Mesenchymal stem cell (in vitro differentiated cells and primary cell): ENCODE results near the gene BTF3. TPM values are rescaled to one million over a fixed set of nuclear protein-coding genes. Genes with fewer than 3 reads are reported as not detected.
A peak's percentile ranks its signal among the peaks of the same experiment; 100 is the strongest.

Experiments
- DNase-seq: peaks from one replicate; pipeline ENCODE4 v3.0.0-alpha.2; 2013
- H2AFZ ChIP-seq: one replicate; pipeline ENCODE4 v1.6.1; 2013; ENCODE audit warnings: low read depth, mild to moderate bottlenecking, control low read depth, inconsistent platforms, low read length, moderate library complexity
- H2AK5ac ChIP-seq: 2 replicates; pipeline ENCODE4 v1.6.1; 2013; ENCODE audit warnings: low read length, moderate library complexity, mild to moderate bottlenecking, inconsistent platforms; ENCODE audit not compliant: severe bottlenecking
- H2BK120ac ChIP-seq: one replicate; pipeline ENCODE4 v1.6.1; 2013; ENCODE audit warnings: low read depth, mild to moderate bottlenecking, inconsistent platforms, low read length, moderate library complexity
- H2BK12ac ChIP-seq, 2 experiments: one replicate each; pipeline ENCODE4 v1.6.1; 2013; ENCODE audit warnings: inconsistent platforms in 2 of 2, low read length in 2 of 2, mild to moderate bottlenecking in 2 of 2, moderate library complexity in 2 of 2, control low read depth in 1 of 2
- H2BK15ac ChIP-seq: one replicate; pipeline ENCODE4 v1.6.1; 2013; ENCODE audit warnings: mild to moderate bottlenecking, low read depth, inconsistent platforms; ENCODE audit not compliant: poor library complexity, severe bottlenecking
- H2BK5ac ChIP-seq: 2 replicates; pipeline ENCODE4 v1.6.1; 2013; ENCODE audit warnings: low read depth, mild to moderate bottlenecking, low read length, control low read depth, inconsistent platforms; ENCODE audit not compliant: poor library complexity, severe bottlenecking
- H3K14ac ChIP-seq, 2 experiments: one replicate each; pipeline ENCODE4 v1.6.1; 2013; ENCODE audit warnings: inconsistent platforms in 2 of 2, low read length in 2 of 2, control low read depth in 1 of 2, mild to moderate bottlenecking in 1 of 2, moderate library complexity in 1 of 2
- H3K18ac ChIP-seq, 2 experiments: one replicate each; pipeline ENCODE4 v1.6.1; 2013; ENCODE audit warnings: inconsistent platforms in 2 of 2, low read length in 2 of 2, control low read depth in 1 of 2, low read depth in 1 of 2, mild to moderate bottlenecking in 1 of 2
- H3K23ac ChIP-seq, 2 experiments: one replicate each; pipeline ENCODE4 v1.6.1; 2013; ENCODE audit warnings: inconsistent platforms in 2 of 2, low read length in 2 of 2, mild to moderate bottlenecking in 2 of 2, moderate library complexity in 2 of 2, control low read depth in 1 of 2
- H3K27ac ChIP-seq: 2 replicates; pipeline ENCODE4 v1.5.1; 2013; ENCODE audit warnings: mild to moderate bottlenecking, moderate library complexity, low read length, control low read depth, inconsistent platforms; ENCODE audit not compliant: poor library complexity, severe bottlenecking
- H3K27me3 ChIP-seq, 2 experiments: 2 replicates each; pipeline versions ENCODE4 v1.6.1 to v1.7.0; 2013; ENCODE audit warnings: low read length in 2 of 2, mild to moderate bottlenecking in 2 of 2, moderate library complexity in 2 of 2, control low read depth in 1 of 2, inconsistent platforms in 1 of 2; ENCODE audit not compliant: control insufficient read depth in 1 of 2, insufficient read depth in 1 of 2
- H3K36me3 ChIP-seq, 2 experiments: 2 replicates each; pipeline versions ENCODE4 v1.6.1 to v1.7.0; 2013; ENCODE audit warnings: low read length in 2 of 2, control low read depth in 1 of 2, inconsistent platforms in 1 of 2, low read depth in 1 of 2, mild to moderate bottlenecking in 1 of 2; ENCODE audit not compliant: insufficient read depth in 2 of 2, control insufficient read depth in 1 of 2
- H3K4ac ChIP-seq, 2 experiments: one replicate each; pipeline ENCODE4 v1.6.1; 2013; ENCODE audit warnings: inconsistent platforms in 2 of 2, low read length in 2 of 2, mild to moderate bottlenecking in 2 of 2, moderate library complexity in 2 of 2, control low read depth in 1 of 2, low read depth in 1 of 2
- H3K4me1 ChIP-seq: 2 replicates; pipeline ENCODE4 v1.6.1; 2013; ENCODE audit warnings: low read depth, low read length, control low read depth; ENCODE audit not compliant: control insufficient read depth, insufficient read depth
- H3K4me2 ChIP-seq: 2 replicates; pipeline ENCODE4 v1.6.1; 2013; ENCODE audit warnings: low read length, mild to moderate bottlenecking, inconsistent platforms; ENCODE audit not compliant: poor library complexity, severe bottlenecking
- H3K4me3 ChIP-seq, 2 experiments: 2 replicates each; pipeline versions ENCODE4 v1.5.1 to v1.7.0; 2013; ENCODE audit warnings: low read length in 2 of 2, mild to moderate bottlenecking in 2 of 2, control low read depth in 1 of 2, low read depth in 1 of 2; ENCODE audit not compliant: insufficient read depth in 1 of 2
- H3K79me1 ChIP-seq: replicated peaks from 2 replicates; pipeline ENCODE4 v1.6.1; 2013; ENCODE audit warnings: mild to moderate bottlenecking, control low read depth, low read length, inconsistent platforms; ENCODE audit not compliant: poor library complexity, severe bottlenecking
- H3K9ac ChIP-seq: 2 replicates; pipeline ENCODE4 v1.7.0; 2013; ENCODE audit warnings: mild to moderate bottlenecking, low read length, moderate library complexity
- H3K9me3 ChIP-seq: 2 replicates; pipeline ENCODE4 v1.7.0; 2013; ENCODE audit warnings: mild to moderate bottlenecking, low read length; ENCODE audit not compliant: control insufficient read depth
- H4K8ac ChIP-seq: one replicate; pipeline ENCODE4 v1.6.1; 2013; ENCODE audit warnings: inconsistent platforms, mild to moderate bottlenecking, low read length, moderate library complexity
- H4K91ac ChIP-seq: one replicate; pipeline ENCODE4 v1.6.1; 2013; ENCODE audit warnings: mild to moderate bottlenecking, low read length, inconsistent platforms
- WGBS: methylation state at CpG from one replicate; pipeline ENCODE4 v1.1.7; 2013; ENCODE audit warnings: mixed read lengths; 5-methylcytosine and 5-hydroxymethylcytosine counted together
- polyA plus RNA-seq, 2 experiments: library from polyadenylated mRNA; stranded (reverse); fragments of 200-250 nt; gene quantifications; one replicate each; pipeline ENCODE4 v1.2.3, GENCODE V29; 2013

The BTF3 gene
- polyA plus RNA-seq (2013, experiment 1 of 2), result 1,135 TPM
- 1,137 TPM for polyA plus RNA-seq (2013, experiment 2 of 2)

DNA sequence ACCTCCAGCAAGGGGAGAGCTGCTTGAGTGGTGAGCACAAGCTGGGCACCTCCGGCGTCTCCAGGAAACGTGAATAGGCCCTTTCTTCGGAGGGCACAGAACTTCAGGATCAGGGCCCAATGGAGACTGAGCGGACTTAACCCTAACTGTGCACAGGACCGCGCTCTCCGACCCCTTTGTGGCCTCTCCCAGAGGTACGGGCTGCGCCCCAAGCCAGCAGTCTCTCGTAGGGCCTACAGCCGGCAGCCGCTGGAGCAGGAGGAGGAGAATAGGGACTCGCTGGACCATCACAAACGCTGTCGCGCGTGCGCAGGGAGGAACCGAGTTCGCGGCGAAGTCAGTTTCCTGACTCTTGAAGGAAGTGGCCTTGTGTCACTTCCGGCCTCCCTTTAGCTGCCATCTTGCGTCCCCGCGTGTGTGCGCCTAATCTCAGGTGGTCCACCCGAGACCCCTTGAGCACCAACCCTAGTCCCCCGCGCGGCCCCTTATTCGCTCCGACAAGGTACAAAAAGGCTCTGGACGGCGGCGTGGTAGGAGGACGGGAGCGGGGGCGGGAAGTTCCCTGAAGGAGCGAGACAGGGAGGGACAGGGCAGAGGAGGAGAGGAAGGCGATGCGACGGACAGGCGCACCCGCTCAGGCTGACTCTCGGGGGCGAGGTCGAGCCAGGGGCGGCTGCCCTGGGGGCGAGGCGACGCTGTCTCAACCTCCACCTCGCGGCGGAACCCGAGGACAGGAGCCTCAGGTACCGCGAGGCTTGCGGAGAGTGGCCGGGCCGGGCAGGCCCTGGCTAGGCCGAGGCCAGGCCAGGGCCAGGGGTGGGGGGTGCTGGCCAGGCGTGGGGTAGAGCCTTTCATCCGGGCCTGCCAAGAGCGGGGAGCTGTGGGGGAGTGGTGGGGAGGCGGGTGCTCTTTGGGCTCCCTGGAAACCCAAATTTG, at the start of gene BTF3:
Gene BTF3 (plus strand): TSS at position 386 of the 936 bp plus-strand sequence. CDS start 226 bp downstream, at position 612.
- WGBS, result 1% methylated on average over 67 of the region's 67 CpGs
- H3K9ac ChIP-seq, result peak within 1 kb of the TSS; percentile 96
- H3K4me3 ChIP-seq, result peak within 1 kb of the TSS; percentile 86 to 100
- peak within 1 kb of the TSS; percentile 91 for H2AFZ ChIP-seq
- peak within 1 kb of the TSS; percentile 97 to 99 for H3K18ac ChIP-seq
- H2AK5ac ChIP-seq, result peak within 1 kb of the TSS; percentile 99
- H2BK120ac ChIP-seq, result peak within 1 kb of the TSS; percentile 86
- peaks cover 3 to 33% of the 10 kb centered on the region in 2 experiments for H3K36me3 ChIP-seq
- H4K8ac ChIP-seq, result peak within 1 kb of the TSS; percentile 98
- peak within 1 kb of the TSS; percentile 80 for H3K4me2 ChIP-seq
- H3K4ac ChIP-seq, result peak within 1 kb of the TSS; percentile 97 to 99
- peak within 1 kb of the TSS in 1 of 2 experiments; percentile 51 for H2BK12ac ChIP-seq
- peak within 1 kb of the TSS; percentile 92 for H3K27ac ChIP-seq
- H3K14ac ChIP-seq, result peak within 1 kb of the TSS in 1 of 2 experiments; percentile 100
- peaks cover 1% of the 10 kb centered on the region for H3K4me1 ChIP-seq
- peak within 1 kb of the TSS; percentile 95 for H2BK5ac ChIP-seq
- H4K91ac ChIP-seq, result peak within 1 kb of the TSS; percentile 97
- peaks cover 1% of the 10 kb centered on the region for H3K79me1 ChIP-seq
- peak; percentile 98 for DNase-seq
- H3K23ac ChIP-seq, result peak within 1 kb of the TSS; percentile 78 to 86
- H3K9me3 ChIP-seq, result no peaks in the 10 kb centered on the region
- H3K27me3 ChIP-seq, result no peaks in the 10 kb centered on the region
- H2BK15ac ChIP-seq, result peak within 1 kb of the TSS; percentile 39

DNA sequence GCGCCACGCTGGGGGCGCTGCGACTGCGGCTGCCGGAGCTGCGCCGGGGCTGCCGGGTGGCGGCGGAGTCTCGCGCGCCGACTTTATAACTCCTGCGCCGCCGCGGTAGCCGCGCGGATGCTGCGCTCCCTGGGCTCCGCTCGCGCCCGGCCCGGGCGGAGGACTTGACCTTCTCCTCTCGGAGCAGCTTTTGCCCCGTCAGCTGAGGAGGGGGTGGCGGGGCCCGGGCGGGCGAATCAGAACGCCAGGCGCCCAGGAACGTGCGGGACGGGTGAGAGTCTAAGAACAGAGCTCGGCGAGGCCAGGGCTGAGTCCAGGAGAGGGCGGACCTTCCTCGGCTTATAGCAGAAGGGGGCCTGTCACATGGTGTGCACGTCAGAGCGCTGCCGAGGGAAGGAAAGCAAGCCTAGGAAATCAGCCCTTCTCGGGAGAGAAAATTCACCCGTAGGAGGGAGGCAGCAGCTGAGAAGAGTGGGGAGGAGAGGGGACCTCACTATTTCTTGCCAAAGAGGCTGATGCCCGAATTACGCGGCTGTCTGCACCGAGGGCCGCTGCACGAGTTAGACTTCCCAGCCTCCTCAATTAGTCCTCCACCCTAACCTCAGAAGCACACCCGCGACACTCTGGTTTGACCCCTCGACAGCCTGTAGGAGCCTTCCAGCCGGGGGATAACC, 49.6 kb upstream of the BTF3 start, which contains the start of gene FOXD1:
Gene FOXD1 (minus strand): TSS at position 315 of the 674 bp plus-strand sequence. CDS start 415 bp downstream, outside the sequence.
- peak; percentile 94 for DNase-seq
- H3K4me2 ChIP-seq, result peak within 1 kb of the TSS; percentile 100
- peaks cover 44 to 83% of the 10 kb centered on the region in 2 experiments for H3K27me3 ChIP-seq
- peaks cover 6% of the 10 kb centered on the region for H3K79me1 ChIP-seq
- H3K27ac ChIP-seq, result peak within 1 kb of the TSS; percentile 91
- peaks cover 16% of the 10 kb centered on the region for H3K4me1 ChIP-seq
- peak within 1 kb of the TSS; percentile 62 for H2BK5ac ChIP-seq
- peaks cover 3% of the 10 kb centered on the region for H3K9me3 ChIP-seq
- 0% methylated on average over 58 of the region's 59 CpGs for WGBS
- H2BK15ac ChIP-seq, result peak within 1 kb of the TSS; percentile 97
- H3K14ac ChIP-seq, result peak within 1 kb of the TSS in 1 of 2 experiments; percentile 23
- peaks cover 0 to 10% of the 10 kb centered on the region in 2 experiments for H3K36me3 ChIP-seq
- H2BK12ac ChIP-seq, result peak within 1 kb of the TSS in 1 of 2 experiments; percentile 37
- H3K18ac ChIP-seq, result peak within 1 kb of the TSS; percentile 83 to 90
- H2AK5ac ChIP-seq, result no peak within 1 kb of the TSS
- peak within 1 kb of the TSS; percentile 51 to 67 for H3K4ac ChIP-seq
- H3K4me3 ChIP-seq, result peak within 1 kb of the TSS; percentile 71 to 80
- H3K9ac ChIP-seq, result peak within 1 kb of the TSS; percentile 79
- peak within 1 kb of the TSS; percentile 92 for H2BK120ac ChIP-seq
- peak within 1 kb of the TSS in 1 of 2 experiments; percentile 72 for H3K23ac ChIP-seq
- H4K8ac ChIP-seq, result peak within 1 kb of the TSS; percentile 88
- peak within 1 kb of the TSS; percentile 43 for H4K91ac ChIP-seq
- peak within 1 kb of the TSS; percentile 98 for H2AFZ ChIP-seq

DNA sequence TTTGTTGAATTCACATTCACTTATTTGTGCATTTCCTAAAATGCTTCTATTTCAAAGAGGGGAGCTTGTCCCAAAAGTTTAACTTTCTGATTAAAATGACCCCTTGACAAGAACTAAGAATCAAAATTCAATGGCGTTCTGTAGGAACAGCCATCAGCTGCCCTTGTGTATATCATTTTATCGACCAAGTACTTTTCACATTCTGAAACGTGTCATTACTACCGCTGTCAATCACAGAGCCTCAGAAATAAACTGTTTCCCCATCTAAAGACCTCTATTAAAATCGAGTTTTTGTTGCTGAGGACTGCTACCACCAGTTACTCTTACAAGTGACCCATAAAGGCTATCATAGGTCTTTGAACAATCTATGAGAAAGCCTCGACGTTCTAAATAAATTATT, 48.1 kb upstream of the BTF3 start:
- no peak overlapping the region for H2AK5ac ChIP-seq
- H3K23ac ChIP-seq, result no peak overlapping the region
- H3K4me2 ChIP-seq, result no peak overlapping the region
- no peak overlapping the region for H3K4ac ChIP-seq
- H2BK15ac ChIP-seq, result no peak overlapping the region
- peaks cover 9% of the 10 kb centered on the region for H3K4me1 ChIP-seq
- H3K14ac ChIP-seq, result no peak overlapping the region
- no peak overlapping the region for H4K8ac ChIP-seq
- WGBS, result 7% methylated on average over 5 of the region's 7 CpGs
- H3K79me1 ChIP-seq, result peaks cover 2% of the 10 kb centered on the region
- no peak overlapping the region for H4K91ac ChIP-seq
- DNase-seq, result no peak
- H2BK12ac ChIP-seq, result no peak overlapping the region
- no peak overlapping the region for H3K18ac ChIP-seq
- H3K9ac ChIP-seq, result no peak overlapping the region
- H2AFZ ChIP-seq, result no peak overlapping the region
- H2BK120ac ChIP-seq, result no peak overlapping the region
- H2BK5ac ChIP-seq, result no peak overlapping the region
- H3K27ac ChIP-seq, result no peak overlapping the region
- no peak overlapping the region for H3K4me3 ChIP-seq
- H3K9me3 ChIP-seq, result no peaks in the 10 kb centered on the region
- no peaks in the 10 kb centered on the region for H3K36me3 ChIP-seq
- H3K27me3 ChIP-seq, result peaks cover 34 to 76% of the 10 kb centered on the region in 2 experiments
